GM10847 (cell line): ENCODE measurements around the gene CCL19.

ENCODE experiments used
- POLR2A ChIP-seq: IDR thresholded peaks from 2 replicates; pipeline ENCODE4 v1.6.1; 2011; ENCODE audit not compliant: insufficient read length; ENCODE audit errors: extremely low read depth

CCL19 gene

GRCh38 chr9:34675869-34676268 lies 15.2 kb downstream of the CCL19 start:
- TF ChIP-seq POLR2A: no peak

- TF ChIP-seq POLR2A: no peak
These were observed 15.9 kb downstream of the CCL19 start for GRCh38 chr9:34675048-34675714.

- no peak for TF ChIP-seq POLR2A
These were observed 16.6 kb downstream of the CCL19 start for GRCh38 chr9:34674440-34674839.

- no peak for TF ChIP-seq POLR2A
These were observed 19.8 kb downstream of the CCL19 start for GRCh38 chr9:34671307-34671706.

GRCh38 chr9:34669809-34670562 lies 21.1 kb downstream of the CCL19 start:
- no peak for TF ChIP-seq POLR2A

GRCh38 chr9:34665381-34666250 lies 25.5 kb downstream of the CCL19 start:
- no peak for TF ChIP-seq POLR2A

- no peak for TF ChIP-seq POLR2A
These were observed 26.1 kb downstream of the CCL19 start for GRCh38 chr9:34665067-34665380.

GRCh38 chr9:34664281-34665066 lies 26.6 kb downstream of the CCL19 start:
- TF ChIP-seq POLR2A: no peak

- TF ChIP-seq POLR2A: no peak
These were observed 27.8 kb downstream of the CCL19 start for GRCh38 chr9:34663303-34663605.

GRCh38 chr9:34662526-34663302 lies 28.4 kb downstream of the CCL19 start, which contains the start of gene CCL27:
CCL27 (minus strand) TSS chr9:34662657; CDS start chr9:34662633, 24 bp downstream.
- no peak for TF ChIP-seq POLR2A

GRCh38 chr9:34659592-34660253 lies 31.4 kb downstream of the CCL19 start:
- TF ChIP-seq POLR2A: no peak

GRCh38 chr9:34658461-34658860 lies 32.6 kb downstream of the CCL19 start:
- TF ChIP-seq POLR2A: no peak

GRCh38 chr9:34656992-34657391 lies 34.1 kb downstream of the CCL19 start:
- no peak for TF ChIP-seq POLR2A

GRCh38 chr9:34655394-34655793 lies 35.7 kb downstream of the CCL19 start:
- TF ChIP-seq POLR2A: no peak
